Measurements from ENCODE around the gene MLIP. TPM values are rescaled to one million over a fixed set of nuclear protein-coding genes. Genes with fewer than 3 reads are reported as not detected.

MLIP gene
- total and polyA plus RNA-seq, 2 experiments from 2014 or later, result not detected

- H3F3A ChIP-seq (replicated peaks; ENCODE audit: low read depth), result no peaks in the 10 kb centered on the region
- no peaks in the 10 kb centered on the region for H3K36me3 ChIP-seq (ENCODE audit: insufficient read depth)
- no peaks in the 10 kb centered on the region for H3K9me2 ChIP-seq (ENCODE audit: insufficient read depth)
- H2AFZ ChIP-seq, result no peak overlapping the region
- Mint-ChIP-seq H3K4me3 (no peak overlapping the region), H3K36me3 (ENCODE audit: low read depth) (no peaks in the 10 kb centered on the region), H3K27ac (no peak overlapping the region), H3K4me1 (peaks cover 5% of the 10 kb centered on the region; the same call in 2 of the 3 replicates), H3K27me3 (ENCODE audit: insufficient read depth, low read depth, poor library complexity) (no peaks in the 10 kb centered on the region), H3K9me3 (no peaks in the 10 kb centered on the region)
- H3K4me1 ChIP-seq (ENCODE audit: insufficient read depth), result no peaks in the 10 kb centered on the region
- ATAC-seq (no peak), DNase-seq (ENCODE audit: low spot score) (no peak)
- H3K79me2 ChIP-seq (replicated peaks; ENCODE audit: insufficient read depth), result no peaks in the 10 kb centered on the region
- no peak overlapping the region for H3K4me2 ChIP-seq
- no peaks in the 10 kb centered on the region for H3K27me3 ChIP-seq (ENCODE audit: insufficient read depth)
- no peak for TF ChIP-seq CREB1 (CRISPR knock-in tag; IDR thresholded peaks at IDR 0.05; ENCODE audit: low read depth)
- TF ChIP-seq EZH2phosphoT487 (IDR thresholded peaks at IDR 0.05; ENCODE audit: unreplicated experiment), result no peak
- TF ChIP-seq STAT1 (IDR thresholded peaks at IDR 0.05; ENCODE audit: unreplicated experiment), result no peak
- no peak for TF ChIP-seq REST (IDR thresholded peaks at IDR 0.05; ENCODE audit: unreplicated experiment)
- no peak for TF ChIP-seq ZNF114 (CRISPR knock-in tag; IDR thresholded peaks at IDR 0.05)
- no peak for TF ChIP-seq JUNB (IDR thresholded peaks at IDR 0.05; ENCODE audit: unreplicated experiment)
- TF ChIP-seq EZH2 (IDR thresholded peaks at IDR 0.05; ENCODE audit: low read depth, unreplicated experiment), result no peak
- TF ChIP-seq ZNF331 (CRISPR knock-in tag; IDR thresholded peaks at IDR 0.05; ENCODE audit: low read depth), result no peak
- no peak for TF ChIP-seq POLR2AphosphoS5 (IDR thresholded peaks at IDR 0.05; ENCODE audit: low read depth)
- TF ChIP-seq, protein P1, sequence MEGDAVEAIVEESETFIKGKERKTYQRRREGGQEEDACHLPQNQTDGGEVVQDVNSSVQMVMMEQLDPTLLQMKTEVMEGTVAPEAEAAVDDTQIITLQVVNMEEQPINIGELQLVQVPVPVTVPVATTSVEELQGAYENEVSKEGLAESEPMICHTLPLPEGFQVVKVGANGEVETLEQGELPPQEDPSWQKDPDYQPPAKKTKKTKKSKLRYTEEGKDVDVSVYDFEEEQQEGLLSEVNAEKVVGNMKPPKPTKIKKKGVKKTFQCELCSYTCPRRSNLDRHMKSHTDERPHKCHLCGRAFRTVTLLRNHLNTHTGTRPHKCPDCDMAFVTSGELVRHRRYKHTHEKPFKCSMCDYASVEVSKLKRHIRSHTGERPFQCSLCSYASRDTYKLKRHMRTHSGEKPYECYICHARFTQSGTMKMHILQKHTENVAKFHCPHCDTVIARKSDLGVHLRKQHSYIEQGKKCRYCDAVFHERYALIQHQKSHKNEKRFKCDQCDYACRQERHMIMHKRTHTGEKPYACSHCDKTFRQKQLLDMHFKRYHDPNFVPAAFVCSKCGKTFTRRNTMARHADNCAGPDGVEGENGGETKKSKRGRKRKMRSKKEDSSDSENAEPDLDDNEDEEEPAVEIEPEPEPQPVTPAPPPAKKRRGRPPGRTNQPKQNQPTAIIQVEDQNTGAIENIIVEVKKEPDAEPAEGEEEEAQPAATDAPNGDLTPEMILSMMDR (conservative IDR thresholded peaks at IDR 0.05; ENCODE audit: low read depth in 2 of 2), result no peak
- TF ChIP-seq, protein P2, sequence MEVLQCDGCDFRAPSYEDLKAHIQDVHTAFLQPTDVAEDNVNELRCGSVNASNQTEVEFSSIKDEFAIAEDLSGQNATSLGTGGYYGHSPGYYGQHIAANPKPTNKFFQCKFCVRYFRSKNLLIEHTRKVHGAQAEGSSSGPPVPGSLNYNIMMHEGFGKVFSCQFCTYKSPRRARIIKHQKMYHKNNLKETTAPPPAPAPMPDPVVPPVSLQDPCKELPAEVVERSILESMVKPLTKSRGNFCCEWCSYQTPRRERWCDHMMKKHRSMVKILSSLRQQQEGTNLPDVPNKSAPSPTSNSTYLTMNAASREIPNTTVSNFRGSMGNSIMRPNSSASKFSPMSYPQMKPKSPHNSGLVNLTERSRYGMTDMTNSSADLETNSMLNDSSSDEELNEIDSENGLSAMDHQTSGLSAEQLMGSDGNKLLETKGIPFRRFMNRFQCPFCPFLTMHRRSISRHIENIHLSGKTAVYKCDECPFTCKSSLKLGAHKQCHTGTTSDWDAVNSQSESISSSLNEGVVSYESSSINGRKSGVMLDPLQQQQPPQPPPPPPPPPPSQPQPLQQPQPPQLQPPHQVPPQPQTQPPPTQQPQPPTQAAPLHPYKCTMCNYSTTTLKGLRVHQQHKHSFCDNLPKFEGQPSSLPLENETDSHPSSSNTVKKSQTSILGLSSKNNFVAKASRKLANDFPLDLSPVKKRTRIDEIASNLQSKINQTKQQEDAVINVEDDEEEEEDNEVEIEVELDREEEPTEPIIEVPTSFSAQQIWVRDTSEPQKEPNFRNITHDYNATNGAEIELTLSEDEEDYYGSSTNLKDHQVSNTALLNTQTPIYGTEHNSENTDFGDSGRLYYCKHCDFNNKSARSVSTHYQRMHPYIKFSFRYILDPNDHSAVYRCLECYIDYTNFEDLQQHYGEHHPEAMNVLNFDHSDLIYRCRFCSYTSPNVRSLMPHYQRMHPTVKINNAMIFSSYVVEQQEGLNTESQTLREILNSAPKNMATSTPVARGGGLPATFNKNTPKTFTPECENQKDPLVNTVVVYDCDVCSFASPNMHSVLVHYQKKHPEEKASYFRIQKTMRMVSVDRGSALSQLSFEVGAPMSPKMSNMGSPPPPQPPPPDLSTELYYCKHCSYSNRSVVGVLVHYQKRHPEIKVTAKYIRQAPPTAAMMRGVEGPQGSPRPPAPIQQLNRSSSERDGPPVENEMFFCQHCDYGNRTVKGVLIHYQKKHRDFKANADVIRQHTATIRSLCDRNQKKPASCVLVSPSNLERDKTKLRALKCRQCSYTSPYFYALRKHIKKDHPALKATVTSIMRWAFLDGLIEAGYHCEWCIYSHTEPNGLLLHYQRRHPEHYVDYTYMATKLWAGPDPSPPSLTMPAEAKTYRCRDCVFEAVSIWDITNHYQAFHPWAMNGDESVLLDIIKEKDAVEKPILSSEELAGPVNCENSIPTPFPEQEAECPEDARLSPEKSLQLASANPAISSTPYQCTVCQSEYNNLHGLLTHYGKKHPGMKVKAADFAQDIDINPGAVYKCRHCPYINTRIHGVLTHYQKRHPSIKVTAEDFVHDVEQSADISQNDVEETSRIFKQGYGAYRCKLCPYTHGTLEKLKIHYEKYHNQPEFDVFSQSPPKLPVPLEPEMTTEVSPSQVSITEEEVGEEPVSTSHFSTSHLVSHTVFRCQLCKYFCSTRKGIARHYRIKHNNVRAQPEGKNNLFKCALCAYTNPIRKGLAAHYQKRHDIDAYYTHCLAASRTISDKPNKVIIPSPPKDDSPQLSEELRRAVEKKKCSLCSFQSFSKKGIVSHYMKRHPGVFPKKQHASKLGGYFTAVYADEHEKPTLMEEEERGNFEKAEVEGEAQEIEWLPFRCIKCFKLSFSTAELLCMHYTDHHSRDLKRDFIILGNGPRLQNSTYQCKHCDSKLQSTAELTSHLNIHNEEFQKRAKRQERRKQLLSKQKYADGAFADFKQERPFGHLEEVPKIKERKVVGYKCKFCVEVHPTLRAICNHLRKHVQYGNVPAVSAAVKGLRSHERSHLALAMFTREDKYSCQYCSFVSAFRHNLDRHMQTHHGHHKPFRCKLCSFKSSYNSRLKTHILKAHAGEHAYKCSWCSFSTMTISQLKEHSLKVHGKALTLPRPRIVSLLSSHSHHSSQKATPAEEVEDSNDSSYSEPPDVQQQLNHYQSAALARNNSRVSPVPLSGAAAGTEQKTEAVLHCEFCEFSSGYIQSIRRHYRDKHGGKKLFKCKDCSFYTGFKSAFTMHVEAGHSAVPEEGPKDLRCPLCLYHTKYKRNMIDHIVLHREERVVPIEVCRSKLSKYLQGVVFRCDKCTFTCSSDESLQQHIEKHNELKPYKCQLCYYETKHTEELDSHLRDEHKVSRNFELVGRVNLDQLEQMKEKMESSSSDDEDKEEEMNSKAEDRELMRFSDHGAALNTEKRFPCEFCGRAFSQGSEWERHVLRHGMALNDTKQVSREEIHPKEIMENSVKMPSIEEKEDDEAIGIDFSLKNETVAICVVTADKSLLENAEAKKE (CRISPR knock-in tag; IDR thresholded peaks at IDR 0.05), result no peak
- TF ChIP-seq NANOG (IDR thresholded peaks at IDR 0.05; ENCODE audit: borderline replicate concordance), result no peak
- no peak for TF ChIP-seq ETS1 (IDR thresholded peaks at IDR 0.05)
- H3K4me3 ChIP-seq, result no peak overlapping the region
- H4K20me1 ChIP-seq (replicated peaks; ENCODE audit: insufficient read depth), result no peaks in the 10 kb centered on the region
- no peak overlapping the region for H3K27ac ChIP-seq (ENCODE audit: low read depth)
Measured at GRCh38 chr6:54285595-54285994, 174.4 kb downstream of the MLIP start.
